Sigmoid colon (tissue), 4 donors: ENCODE results near the gene ULK2.
"Not testable (repeated sequence)": the region's sequence is repeated elsewhere in the genome, so short reads cannot be mapped to it uniquely, and the experiment has no call there.

ENCODE experiments used
- EP300 ChIP-seq, 4 donors: sonication (generic); formaldehyde crosslinking; IDR thresholded peaks; one replicate each; pipeline ENCODE4 v1.6.1; 2017; ENCODE audit warnings: antibody characterized with exemption in 4 of 4
- POLR2A ChIP-seq, 2 donors: fragments of 450-650 bp; IDR thresholded peaks; one replicate each; pipeline ENCODE4 v1.6.1; 2016; ENCODE audit warnings: antibody characterized with exemption in 2 of 2, mild to moderate bottlenecking in 2 of 2, moderate library complexity in 2 of 2
- POLR2AphosphoS5 ChIP-seq, 4 donors: sonication (generic); formaldehyde crosslinking; IDR thresholded peaks; one replicate each; pipeline ENCODE4 v1.6.1; 2017; ENCODE audit warnings: antibody characterized with exemption in 4 of 4
- TF ChIP-seq, protein P1 (sequence below), 4 experiments: fragments of 450-650 bp in 3 of 4; fragments of 200-600 bp in 1 of 4; IDR thresholded peaks; one replicate each; pipeline ENCODE4 v1.5.1; 2016 to 2019; ENCODE audit warnings: antibody characterized with exemption in 4 of 4, mild to moderate bottlenecking in 3 of 4, moderate library complexity in 2 of 4

DNA sequence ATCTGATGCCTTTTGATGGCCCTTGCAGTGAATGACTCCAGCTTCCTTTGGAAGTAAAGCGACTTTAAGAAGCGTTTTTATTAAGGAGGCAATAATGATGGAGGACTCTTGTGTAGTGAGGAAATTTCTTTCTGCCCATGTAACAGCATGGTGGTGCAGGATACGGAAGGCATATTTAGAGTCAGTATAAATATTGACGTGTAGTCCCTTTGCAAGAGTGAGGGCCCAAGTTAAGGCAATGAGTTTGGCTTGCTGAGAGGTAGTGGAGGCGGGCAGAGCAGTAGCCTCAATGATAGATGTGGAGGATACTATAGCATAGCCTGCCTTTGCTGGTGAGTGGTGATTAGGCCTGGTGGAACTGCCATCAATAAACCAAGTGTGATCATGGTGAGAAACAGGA lies 22.3 kb upstream of the ULK2 start:
- TF ChIP-seq POLR2A, POLR2AphosphoS5, EP300 (IDR thresholded peaks at IDR 0.05): not testable (repeated sequence)
- TF ChIP-seq, protein P1, sequence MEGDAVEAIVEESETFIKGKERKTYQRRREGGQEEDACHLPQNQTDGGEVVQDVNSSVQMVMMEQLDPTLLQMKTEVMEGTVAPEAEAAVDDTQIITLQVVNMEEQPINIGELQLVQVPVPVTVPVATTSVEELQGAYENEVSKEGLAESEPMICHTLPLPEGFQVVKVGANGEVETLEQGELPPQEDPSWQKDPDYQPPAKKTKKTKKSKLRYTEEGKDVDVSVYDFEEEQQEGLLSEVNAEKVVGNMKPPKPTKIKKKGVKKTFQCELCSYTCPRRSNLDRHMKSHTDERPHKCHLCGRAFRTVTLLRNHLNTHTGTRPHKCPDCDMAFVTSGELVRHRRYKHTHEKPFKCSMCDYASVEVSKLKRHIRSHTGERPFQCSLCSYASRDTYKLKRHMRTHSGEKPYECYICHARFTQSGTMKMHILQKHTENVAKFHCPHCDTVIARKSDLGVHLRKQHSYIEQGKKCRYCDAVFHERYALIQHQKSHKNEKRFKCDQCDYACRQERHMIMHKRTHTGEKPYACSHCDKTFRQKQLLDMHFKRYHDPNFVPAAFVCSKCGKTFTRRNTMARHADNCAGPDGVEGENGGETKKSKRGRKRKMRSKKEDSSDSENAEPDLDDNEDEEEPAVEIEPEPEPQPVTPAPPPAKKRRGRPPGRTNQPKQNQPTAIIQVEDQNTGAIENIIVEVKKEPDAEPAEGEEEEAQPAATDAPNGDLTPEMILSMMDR (IDR thresholded peaks at IDR 0.05) = not testable (repeated sequence)
